GM18870 (cell line): Measurements from ENCODE around the gene USP33.
A peak's percentile ranks its signal among the peaks of the same experiment; 100 is the strongest.
"Not testable (repeated sequence)": the region's sequence is repeated elsewhere in the genome, so short reads cannot be mapped to it uniquely, and the experiment has no call there.

Experiments used
- ATAC-seq: cut with Tn5 transposase; IDR thresholded peaks from one replicate; pipeline ENCODE4 v1.9.1; 2021; ENCODE audit warnings: moderate library complexity; ENCODE audit not compliant: unreplicated experiment

USP33 gene

DNA sequence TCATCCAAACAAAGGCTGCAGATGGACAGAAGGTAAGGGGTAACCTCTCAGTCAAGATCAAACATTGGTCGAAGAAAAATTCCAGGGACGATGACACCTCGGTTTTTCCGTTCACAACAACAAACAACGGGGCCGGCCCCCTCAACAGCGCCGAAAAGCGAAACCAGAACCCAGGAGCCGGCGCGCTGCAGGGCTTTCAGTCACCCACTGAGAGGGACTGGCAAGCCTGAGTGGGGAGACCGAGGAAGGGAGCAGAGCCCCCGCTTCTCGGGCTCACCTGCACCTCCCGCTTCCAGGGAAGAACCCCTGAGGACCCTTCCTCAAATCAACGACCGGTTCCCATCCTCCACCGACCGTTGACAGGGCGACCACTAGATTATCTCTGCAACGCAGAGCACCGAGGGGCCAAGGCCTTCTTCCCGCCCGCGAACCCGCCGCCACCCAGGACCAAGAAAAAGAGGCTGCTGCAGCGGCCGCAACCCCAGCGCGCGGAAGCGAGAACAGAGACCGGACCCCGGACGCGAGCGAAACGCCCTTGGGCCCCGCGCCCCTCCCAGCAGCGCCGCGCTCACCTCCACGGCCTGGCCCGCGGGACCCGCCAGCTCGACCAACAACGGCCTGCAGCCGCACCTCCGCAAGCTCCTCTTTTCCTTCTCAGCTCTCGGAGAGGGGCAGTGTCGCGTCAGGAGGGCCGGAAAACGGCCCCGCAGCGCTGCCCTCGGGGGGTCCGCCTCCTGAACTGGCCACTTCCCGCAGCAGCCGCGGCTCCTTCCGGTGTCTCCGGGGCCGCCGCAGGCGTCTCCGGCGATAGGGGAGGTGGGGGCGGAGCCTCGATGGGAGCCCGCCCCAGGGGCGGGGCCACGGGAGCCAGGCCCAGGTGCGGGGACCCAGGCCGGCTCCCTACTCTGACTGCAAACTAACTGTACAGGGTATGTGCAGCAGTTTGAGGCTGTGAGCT, at the start of gene USP33:
Gene USP33, minus strand, starts transcription at position 782 of the 958 bp plus-strand sequence. CDS start 18,155 bp downstream, outside the sequence.
- peak; percentile 87 for ATAC-seq

DNA sequence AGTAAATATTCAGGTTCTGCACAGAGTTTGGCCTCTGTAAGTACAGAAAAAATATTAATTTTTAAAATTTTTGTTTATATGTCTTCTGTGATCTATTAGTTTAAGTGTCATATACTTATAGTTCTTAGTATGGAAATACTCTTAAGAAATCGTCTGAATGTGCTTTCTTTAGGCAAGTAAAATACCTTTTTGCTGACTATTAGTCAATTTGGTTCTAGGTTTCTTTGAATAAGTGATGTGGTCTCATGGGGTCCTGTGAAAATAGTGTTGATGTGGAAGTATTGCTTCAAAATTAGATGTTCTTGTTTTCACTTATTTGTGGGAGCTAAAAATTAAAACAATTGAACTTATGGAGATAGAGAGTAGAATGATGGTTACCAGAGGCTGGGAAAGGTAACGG, 43.7 kb upstream of the USP33 start:
- ATAC-seq, result no peak

DNA sequence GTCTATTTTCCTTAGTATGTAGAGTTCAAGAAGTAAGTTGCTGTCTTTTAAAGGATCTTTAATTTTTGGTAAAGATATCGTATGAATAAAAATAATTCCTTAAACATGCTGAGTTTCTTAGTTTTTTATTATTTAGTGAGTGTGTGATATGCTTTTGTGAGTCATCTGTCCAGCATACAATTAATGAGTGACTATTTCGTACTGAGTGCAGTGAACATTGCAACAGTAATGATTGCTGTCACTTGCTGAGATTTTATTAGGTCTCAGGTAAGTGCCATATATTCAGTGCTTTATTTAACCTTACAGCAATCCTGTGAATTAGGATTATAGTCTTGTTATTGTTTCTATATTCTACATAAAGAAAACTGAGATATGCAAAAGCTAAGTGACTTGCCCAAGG, 42.4 kb upstream of the USP33 start:
- no peak for ATAC-seq

DNA sequence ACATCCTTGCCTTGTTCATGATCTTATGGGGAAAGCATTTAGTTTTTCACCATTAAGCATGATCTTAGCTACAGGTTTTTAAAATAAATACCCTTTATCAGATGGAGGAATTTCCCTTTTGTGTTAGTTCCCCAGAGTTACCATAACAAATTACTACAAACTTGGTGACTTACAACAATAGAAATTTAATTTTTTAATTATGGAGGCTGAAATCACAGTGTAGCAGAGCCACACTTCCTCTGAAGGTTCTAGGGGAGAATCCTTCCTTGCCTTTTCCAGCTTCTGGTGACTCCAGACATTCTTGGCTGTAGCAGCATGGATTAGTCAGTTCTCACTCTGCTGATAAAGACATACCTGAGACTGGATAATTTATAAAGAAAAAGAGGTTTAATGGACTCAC, 38.3 kb upstream of the USP33 start:
- no peak for ATAC-seq

DNA sequence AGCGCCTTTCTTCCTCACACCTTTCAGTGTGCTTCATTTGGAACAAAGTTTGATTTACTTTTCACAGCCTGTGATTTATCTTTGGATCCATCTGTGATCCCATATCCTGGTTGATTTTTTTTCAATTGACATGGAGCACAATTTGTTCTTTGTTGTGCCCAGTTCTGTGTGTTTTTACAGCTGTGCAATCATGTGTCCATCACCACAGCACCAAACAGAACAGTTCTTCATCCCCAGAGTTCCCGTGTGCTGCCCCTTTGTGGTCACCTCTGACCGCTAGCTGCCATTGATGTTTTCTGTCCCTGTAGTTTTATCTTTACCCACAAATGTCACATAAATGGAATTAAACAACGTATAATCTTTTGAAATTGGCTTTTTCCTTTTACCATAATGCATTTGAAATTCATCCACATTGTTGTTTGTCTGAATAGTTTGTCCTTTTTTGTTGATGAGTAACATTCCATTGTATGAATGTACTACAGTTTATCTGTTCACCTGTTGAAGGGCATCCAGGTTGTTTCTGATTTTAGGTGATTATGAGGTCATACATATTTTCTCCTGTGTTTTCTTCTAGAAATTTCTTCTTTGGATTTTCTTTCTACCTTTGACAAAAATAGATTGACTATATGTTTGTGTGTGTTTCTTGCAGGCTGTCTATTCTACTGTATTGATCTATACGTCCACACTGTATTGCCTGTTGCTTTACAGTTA, 37.2 kb upstream of the USP33 start:
- ATAC-seq, result no peak

DNA sequence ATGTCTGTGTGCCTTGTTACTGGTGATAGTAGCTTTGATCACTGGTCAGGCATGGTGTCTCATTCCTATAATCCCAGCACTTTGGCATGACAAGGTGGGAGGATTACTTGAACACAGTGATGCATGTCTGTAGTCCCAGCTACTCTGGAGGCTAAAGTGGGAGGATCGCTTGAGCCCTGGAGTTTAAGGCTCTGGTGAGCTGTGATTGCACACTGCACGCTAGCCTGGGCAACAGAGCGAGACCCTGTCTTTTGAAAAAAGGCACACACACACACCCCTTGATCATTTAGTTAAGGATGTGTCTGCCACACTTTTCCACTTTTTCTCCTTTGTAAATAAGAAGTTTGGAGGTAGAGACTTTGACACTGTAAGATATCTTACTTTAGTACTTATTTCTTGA, 34.9 kb upstream of the USP33 start:
- ATAC-seq, result no peak

DNA sequence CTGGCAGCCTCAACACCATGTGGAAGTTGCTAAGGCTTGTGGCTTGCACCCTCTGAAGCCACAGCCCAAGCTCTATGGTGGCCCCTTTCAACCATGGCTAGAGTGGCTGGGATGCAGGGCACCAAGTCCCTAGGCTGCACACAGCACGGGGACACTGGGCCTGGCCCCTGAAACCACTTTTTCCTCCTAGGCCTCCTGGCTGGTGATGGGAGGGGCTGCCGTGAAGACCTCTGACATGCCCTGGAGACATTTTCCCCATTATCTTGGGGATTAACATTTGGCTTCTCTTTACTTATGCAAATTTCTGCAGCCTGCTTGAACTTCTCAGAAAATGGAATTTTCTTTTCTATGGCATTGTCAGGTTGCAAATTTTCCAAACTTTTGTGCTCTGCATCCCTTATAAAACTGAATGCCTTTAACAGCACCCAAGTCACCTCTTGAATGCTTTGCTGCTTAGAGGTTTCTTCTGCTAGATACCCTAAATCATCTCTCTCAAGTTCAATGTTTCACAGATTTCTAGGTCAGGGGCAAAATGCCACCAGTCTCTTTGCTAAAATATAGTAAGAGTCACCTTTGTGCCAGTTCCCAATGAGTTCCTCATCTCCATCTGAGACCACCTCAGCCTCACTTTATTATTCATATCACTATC, 26.6 kb upstream of the USP33 start:
- ATAC-seq, result not testable (repeated sequence)

DNA sequence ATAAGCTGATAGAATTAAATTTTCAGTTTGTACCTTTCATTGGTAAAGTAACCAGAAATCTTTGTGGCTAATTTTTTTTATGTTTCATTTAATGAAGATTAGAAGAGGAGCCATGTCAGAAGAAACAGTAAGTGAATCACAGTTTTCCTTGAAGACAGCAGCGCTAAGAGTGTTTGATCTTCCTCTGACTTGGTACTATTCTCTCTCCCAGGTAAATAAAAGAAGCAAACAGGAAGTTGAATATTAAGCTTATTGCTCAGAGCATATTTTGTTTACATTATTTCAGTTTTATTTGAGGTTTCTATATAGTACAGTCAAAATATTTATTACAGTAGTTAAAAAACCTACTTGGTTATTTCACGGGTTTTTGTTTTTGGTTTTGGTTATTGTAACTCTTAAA, 23.5 kb upstream of the USP33 start:
- no peak for ATAC-seq

DNA sequence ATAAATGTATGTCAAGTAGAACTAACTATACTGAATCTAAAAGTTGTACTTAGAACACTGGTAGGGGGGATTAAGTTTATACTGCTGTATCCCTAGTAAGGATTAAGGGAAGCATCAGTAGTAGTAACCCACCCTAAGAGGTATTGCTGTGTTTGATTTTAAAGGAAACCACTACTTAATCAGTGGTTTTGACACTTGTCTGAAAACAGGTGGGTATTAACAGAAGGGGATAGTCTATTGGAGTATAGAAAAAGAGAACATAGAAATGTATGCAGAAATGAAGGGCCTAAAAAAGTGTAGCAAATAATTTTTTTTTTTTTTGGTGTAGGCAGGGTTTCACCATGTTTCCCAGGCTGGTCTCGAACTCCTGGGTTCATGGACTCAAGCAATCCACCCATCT, 22.0 kb upstream of the USP33 start:
- no peak for ATAC-seq

DNA sequence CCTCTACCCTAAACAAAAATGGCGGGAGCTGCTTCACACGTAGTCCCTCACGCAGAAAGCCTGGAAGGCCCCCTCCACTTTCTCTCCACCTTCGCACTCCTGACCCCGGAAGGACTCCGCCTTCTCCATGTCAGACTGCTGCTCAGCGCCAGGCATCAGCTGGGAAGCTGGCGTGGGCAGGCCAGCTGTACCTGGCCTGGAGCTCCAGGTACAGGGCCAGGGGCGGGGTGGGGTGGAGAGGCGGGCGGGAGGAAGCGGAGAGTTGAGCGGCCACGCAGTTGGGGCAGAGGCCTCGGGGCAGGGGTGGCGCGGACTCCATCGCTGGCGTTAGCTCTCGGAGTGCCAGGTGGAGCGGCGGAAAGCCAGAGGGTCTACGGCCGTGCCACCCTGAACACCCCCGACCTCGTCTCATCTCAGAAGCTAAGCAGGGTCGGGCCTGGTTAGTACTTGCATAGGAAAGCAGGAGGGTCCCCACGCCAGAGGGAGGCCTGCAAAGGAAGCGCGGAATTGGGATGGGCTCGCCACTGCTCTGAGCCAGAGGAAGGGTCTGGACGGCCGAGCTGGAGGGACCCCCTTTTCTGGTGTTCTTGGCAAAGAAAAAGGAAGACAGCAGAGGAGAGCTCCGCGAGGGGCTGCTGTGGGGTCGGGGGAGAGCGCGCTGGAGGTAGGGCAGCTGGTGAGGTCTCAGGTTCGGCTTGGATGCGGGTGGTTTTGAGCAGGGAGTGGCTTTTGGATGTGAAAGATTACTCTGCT, 20.1 kb upstream of the USP33 start, which contains the start of gene MIGA1:
Gene MIGA1, plus strand, starts transcription at position 121 of the 753 bp plus-strand sequence. CDS start 3,604 bp downstream, outside the sequence.
- peak; percentile 93 for ATAC-seq

DNA sequence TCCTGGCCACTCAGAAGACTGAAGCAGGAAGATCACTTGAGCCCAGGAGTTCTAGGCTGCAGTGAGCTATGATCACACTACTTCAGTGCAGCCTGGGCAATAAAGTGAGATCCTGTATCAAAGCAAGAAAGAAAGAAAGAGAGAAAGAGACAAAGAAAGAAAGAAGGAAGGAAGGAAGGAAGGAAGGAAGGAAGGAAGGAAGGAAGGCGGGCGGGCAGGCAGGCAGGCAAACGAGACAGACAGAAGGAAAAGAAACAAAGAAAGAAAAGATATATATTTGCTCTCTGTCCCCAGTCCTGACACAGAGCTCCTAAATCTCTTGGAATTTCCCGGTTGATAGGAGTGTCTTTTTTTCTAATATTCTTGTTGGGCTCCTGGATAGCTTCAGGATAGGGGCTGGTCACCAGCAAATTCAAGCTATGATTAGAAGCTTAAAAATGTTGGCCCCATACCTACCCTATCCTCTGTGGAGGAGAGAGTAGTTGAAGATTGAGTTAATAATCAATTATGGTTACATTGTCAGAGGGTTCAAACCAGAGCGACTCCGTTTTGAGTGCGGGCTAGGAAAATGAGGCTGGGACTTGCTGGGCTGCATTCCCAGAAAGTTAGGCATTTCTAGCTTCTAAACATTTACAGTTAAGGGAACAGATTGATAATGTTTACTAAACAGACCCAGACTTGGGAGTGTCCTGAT, 16.5 kb upstream of the USP33 start:
- ATAC-seq, result no peak

DNA sequence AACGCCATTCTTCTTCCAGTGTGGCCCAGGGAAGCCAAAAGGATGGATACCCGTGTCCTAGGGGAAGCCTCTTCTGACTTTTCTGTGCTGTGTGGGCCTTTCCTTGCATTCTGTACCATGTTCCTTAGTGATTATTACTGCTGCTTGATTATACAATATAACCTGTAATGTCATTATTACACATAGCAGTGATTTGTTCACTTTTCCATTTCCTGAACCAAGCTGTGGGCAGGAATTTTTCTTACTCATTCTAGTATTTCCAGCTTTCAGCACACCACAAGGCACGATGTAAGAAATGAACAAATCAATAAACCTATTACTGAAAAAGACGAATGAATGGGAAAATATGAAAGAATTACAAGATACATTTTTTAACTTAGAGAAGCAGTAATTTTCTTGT, 8.4 kb upstream of the USP33 start:
- no peak for ATAC-seq

DNA sequence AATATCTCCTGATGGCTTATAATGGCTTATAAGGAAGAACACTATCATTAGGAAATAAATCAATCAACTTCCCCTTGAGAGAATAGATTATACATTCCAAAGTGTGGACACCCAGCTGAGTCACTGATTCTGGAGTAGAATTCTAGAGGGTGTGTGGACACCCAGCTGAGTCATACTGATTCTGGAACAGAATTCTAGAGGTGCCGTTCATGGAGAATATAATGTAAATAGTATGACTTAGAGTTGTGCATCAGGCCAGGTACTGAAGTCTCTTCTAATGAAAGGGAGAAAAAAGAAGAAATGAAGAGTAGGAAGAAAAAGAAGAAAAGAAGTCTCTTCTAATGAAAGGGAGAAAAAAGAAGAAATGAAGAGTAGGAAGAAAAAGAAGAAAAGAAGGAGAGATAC, 2.4 kb upstream of the USP33 start:
- ATAC-seq, result no peak

DNA sequence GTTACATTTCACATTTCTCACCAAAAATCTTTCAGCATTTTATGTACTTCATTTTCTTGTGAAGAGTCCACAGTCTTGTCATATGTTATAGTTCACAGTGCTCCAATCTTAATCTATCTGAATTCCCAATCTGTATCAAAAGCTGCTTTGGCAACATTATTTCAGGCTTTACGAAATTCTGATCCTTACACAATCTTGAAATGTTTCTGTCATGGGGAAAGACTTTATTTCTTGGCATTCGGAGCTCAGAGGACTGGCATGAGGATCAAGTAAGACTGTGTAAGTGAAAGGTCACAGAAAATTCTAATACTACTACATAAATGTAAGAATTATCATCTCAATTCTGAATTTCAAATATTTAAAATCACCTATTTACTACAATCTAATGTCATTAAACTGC, 2.0 kb downstream of the USP33 start:
- no peak for ATAC-seq

DNA sequence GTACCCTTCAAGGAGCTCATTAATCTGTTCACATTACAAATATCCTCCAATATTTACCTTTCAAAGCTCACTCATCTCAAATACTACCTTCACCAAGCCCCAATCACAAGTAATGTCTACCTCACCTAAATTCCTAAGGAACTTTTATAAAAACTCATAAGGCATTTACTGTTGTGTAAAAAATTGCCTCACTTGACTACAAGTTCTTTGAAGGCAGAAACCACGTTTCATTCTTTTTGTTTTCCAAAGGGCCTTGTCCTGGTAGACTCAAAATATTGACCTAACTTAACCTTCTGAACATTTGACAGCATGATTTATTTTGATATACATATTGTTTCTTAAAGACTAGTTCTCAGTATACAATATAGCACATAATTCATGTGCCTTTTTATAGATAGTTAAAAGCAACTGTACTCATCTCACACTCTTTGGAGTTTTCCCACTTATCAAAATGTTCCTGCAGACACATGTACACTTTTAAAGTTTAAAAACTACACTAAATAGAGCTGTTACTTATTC, 2.5 kb downstream of the USP33 start:
- ATAC-seq, result no peak

DNA sequence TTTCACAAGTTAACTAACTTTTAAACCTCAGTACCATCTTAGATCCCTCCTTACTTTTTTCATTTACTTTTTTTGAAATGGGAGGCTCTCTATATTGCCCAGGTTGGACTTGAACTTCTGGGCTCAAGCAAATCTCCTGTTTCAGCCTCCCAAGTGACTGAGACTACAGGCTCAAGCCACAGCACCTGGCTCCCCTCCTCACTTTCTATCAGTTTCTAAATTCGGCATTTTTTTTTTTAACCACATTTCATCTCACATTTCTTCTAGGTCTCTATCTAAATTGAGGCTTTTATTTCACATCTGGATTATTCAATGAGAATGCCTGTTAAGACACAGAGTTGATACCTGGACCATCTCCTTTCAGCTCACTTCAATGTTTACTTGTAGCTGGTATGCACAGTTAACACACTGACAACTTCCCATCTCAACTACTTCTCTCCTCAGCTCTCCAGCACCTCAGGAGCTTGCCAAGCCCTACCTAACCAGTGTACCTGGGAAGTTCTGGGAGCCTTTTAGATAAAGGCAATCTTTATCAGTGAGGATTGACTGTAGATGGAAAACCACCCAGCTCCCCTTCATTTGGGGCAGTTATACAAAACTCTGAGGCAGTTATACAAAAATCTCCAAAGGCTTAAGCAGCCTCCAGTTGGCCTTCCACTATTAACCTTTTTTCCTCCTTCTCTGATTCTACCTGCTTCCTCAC, 3.4 kb downstream of the USP33 start:
- no peak for ATAC-seq

DNA sequence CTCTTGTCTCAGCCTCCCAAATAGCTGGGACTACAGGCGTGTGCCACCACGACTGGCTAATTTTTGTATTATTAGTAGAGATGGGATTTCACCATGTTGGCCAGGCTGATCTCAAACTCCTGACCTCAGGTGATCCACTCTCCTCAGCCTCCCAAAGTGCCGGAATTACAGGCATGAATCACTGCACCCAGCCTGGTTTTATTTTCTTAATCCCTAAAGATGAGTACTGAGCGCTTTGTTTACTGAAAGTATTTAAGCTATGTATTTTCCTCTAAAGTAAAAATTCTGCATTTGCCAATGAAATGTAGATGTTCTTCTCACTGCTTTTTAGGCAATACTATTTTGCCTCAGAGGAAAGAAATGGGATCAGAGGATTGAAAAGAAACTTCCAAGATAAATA, 10.2 kb downstream of the USP33 start:
- not testable (repeated sequence) for ATAC-seq

DNA sequence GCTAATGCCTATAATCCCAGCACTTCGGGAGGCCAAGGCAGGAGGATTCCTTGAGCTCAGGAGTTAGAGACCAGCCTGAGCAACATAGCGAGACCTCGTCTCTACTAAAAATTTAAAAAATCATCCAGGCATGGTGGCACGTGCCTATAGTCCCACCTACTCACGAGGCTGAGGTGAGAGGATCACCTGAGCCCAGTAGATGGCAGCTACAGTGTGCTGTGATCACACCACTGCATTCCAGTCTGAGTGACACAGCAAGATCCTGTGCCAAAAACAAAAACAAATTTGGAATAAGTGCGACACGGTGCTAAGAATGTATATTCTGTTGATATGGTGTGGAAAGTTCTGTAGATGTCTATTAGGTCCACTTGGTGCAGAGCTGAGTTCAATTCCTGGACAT, 15.1 kb downstream of the USP33 start:
- no peak for ATAC-seq

DNA sequence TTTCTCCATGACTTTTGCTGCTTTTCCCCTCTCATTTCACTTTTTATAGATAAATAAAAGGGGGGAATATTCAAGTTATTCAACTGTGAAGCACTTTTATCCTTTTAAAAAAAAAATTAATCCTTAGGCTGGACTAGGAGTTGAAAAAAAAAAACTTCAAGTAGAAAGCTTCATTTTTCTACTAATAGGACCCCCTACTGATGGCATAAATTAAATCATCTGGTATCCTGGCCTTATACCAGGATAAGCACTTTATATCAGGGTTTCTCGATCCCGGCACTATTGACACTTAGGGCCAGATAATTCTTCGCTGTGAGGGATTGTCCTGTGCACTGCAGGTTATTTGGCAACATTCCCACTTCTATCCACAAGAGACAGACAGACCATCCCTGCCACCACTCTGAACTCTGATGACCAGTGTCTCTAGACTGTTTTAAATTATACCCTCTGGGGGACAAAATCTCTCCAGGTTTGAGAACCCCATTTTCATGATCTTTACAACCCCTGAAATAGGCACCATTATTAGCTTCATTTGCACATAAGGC, 17.6 kb downstream of the USP33 start:
- ATAC-seq, result no peak
